K562 (cell line): Measurements from ENCODE around the gene PPT2. TPM values are rescaled to one million over a fixed set of nuclear protein-coding genes. Genes with fewer than 3 reads are reported as not detected.

Source experiments
- ATF2 ChIP-seq: sonication (generic); formaldehyde crosslinking; IDR thresholded peaks from 2 replicates; pipeline ENCODE4 v1.8.1; 2022; ENCODE audit warnings: missing genetic modification reagents
- CBX8 ChIP-seq: fragments of 200-600 bp; sonication (generic); IDR thresholded peaks from 2 replicates; pipeline ENCODE4 v1.6.1; 2012; ENCODE audit warnings: borderline replicate concordance, mixed run types, low read depth, mild to moderate bottlenecking, moderate library complexity, mixed read lengths, low read length, control low read depth, inconsistent platforms; ENCODE audit not compliant: poor library complexity, severe bottlenecking; ENCODE audit errors: extremely low read depth
- CHD1 ChIP-seq: fragments of 200-600 bp; sonication (generic); IDR thresholded peaks from one replicate; pipeline ENCODE4 v1.6.1; 2012; ENCODE audit warnings: mild to moderate bottlenecking, moderate library complexity, low read length, inconsistent platforms
- CTCF ChIP-seq, 3 experiments: IDR thresholded peaks in 2 of 3; conservative IDR thresholded peaks in 1 of 3; 2 replicates each; pipeline ENCODE4 v1.5.1; 2011 to 2012; ENCODE audit warnings: low read length in 3 of 3, mild to moderate bottlenecking in 3 of 3, control low read depth in 2 of 3, improper control_type of control experiment in 1 of 3, inconsistent platforms in 1 of 3, low read depth in 1 of 3, mixed read lengths in 1 of 3, moderate library complexity in 1 of 3; ENCODE audit not compliant: insufficient read depth in 2 of 3
- EHMT2 ChIP-seq: fragments of 450-650 bp; IDR thresholded peaks from 2 replicates; pipeline ENCODE4 v1.6.1; 2018; ENCODE audit warnings: antibody characterized with exemption
- FOXJ3 ChIP-seq: sonication (generic); formaldehyde crosslinking; IDR thresholded peaks from 2 replicates; pipeline ENCODE4 v1.4.0; 2020; ENCODE audit warnings: mild to moderate bottlenecking, missing genetic modification reagents
- GTF2E2 ChIP-seq: fragments of 200-800 bp; sonication (Bioruptor generic); IDR thresholded peaks from 2 replicates; pipeline ENCODE4 v1.6.1; 2016; ENCODE audit warnings: missing genetic modification characterization, missing compliant biosample characterization
- MTA1 ChIP-seq: fragments of 450-650 bp; IDR thresholded peaks from 2 replicates; pipeline ENCODE4 v1.6.1; 2017; ENCODE audit warnings: borderline replicate concordance
- NCOA2 ChIP-seq, 2 experiments: fragments of 450-650 bp; IDR thresholded peaks; 2 replicates each; pipeline ENCODE4 v1.6.1; 2018; ENCODE audit warnings: mild to moderate bottlenecking in 2 of 2, moderate library complexity in 1 of 2; ENCODE audit not compliant: partially characterized antibody in 2 of 2
- NFE2 ChIP-seq: IDR thresholded peaks from 2 replicates; pipeline ENCODE4 v1.6.1; 2014; ENCODE audit warnings: antibody characterized with exemption, low read depth
- NKRF ChIP-seq: fragments of 450-650 bp; IDR thresholded peaks from 2 replicates; pipeline ENCODE4 v1.6.1; 2016; ENCODE audit warnings: borderline replicate concordance
- NR1H2 ChIP-seq: sonication (generic); formaldehyde crosslinking; IDR thresholded peaks from 2 replicates; pipeline ENCODE4 v1.4.0; 2020; ENCODE audit warnings: mild to moderate bottlenecking, missing genetic modification reagents
- RBM14 ChIP-seq: fragments of 200-400 bp; formaldehyde crosslinking; IDR thresholded peaks from 2 replicates; pipeline ENCODE4 v1.6.1; 2018; ENCODE audit warnings: low read depth, mild to moderate bottlenecking, low read length, moderate library complexity, borderline replicate concordance; ENCODE audit not compliant: insufficient read depth
- RBM17 ChIP-seq: fragments of 200-400 bp; formaldehyde crosslinking; IDR thresholded peaks from 2 replicates; pipeline ENCODE4 v1.6.1; 2017; ENCODE audit warnings: low read depth, mild to moderate bottlenecking, low read length, borderline replicate concordance
- RFX5 ChIP-seq: IDR thresholded peaks from 2 replicates; pipeline ENCODE4 v1.6.1; 2011; ENCODE audit warnings: low read depth, mild to moderate bottlenecking, improper control_type of control experiment, low read length
- SAP30 ChIP-seq: fragments of 200-600 bp; sonication (generic); IDR thresholded peaks from 2 replicates; pipeline ENCODE4 v1.6.1; 2012; ENCODE audit warnings: borderline replicate concordance, low read depth, mild to moderate bottlenecking, moderate library complexity, low read length, control low read depth, inconsistent platforms; ENCODE audit not compliant: insufficient read depth, poor library complexity, severe bottlenecking
- ZFP91 ChIP-seq: sonication (generic); formaldehyde crosslinking; IDR thresholded peaks from 2 replicates; pipeline ENCODE4 v1.8.0; 2022; ENCODE audit warnings: mild to moderate bottlenecking, missing genetic modification reagents
- ZNF280B ChIP-seq: fragments of 250-450 bp; sonication (Bioruptor Pico); IDR thresholded peaks from 2 replicates; pipeline ENCODE4 v1.5.1; 2021; ENCODE audit warnings: mild to moderate bottlenecking
- polyA plus RNA-seq, 8 experiments: library from polyadenylated mRNA; depleted of rRNA in 4 of 8; stranded (reverse) in 5 of 8; unstranded in 3 of 8; fragments of >200 nt; fragmentation: Nextera tagmentation in 2 of 8; fragmentation: Illumina TruSeq in 1 of 8; extraction: Ambion mirVana in 2 of 8; extraction: Trizol in 1 of 8; gene quantifications; 2 replicates each; pipeline versions ENCODE4 v1.2.1 to v1.2.3, GENCODE V29; 2011 to 2014; ENCODE audit warnings: inconsistent platforms in 1 of 8, missing spikeins in 1 of 8
- total RNA-seq, 7 experiments: library from RNA; depleted of rRNA in 6 of 7; stranded (reverse); fragments of >200 nt in 6 of 7; fragmentation: Illumina TruSeq in 2 of 7; extraction: Trizol in 2 of 7; gene quantifications; 2 replicates each; pipeline versions ENCODE4 v1.2.1 to v1.2.3, GENCODE V29; 2011 to 2021; ENCODE audit warnings: low replicate concordance in 1 of 7

PPT2 gene
- total and polyA plus RNA-seq, 9 of the 15 experiments (the other 6 are each of a cell fraction or from before 2014, with no cell fraction given) = 27.4 to 98.8 (median 69.9) TPM

- no peak for TF ChIP-seq ZFP91 (CRISPR knock-in tag)
- no peak for TF ChIP-seq CTCF (IDR thresholded peaks at IDR 0.05 in 2 of 3, conservative IDR thresholded peaks at IDR 0.05 in 1 of 3; ENCODE audit: insufficient read depth in 2 of 3, low read depth in 1 of 3, low read length in 3 of 3)
- no peak for TF ChIP-seq MTA1
- peak; percentile 19 for TF ChIP-seq CHD1
- TF ChIP-seq GTF2E2 (tag) = no peak
- no peak for TF ChIP-seq CBX8
- TF ChIP-seq RBM17 = no peak
- no peak for TF ChIP-seq NKRF
- TF ChIP-seq NCOA2 (IDR thresholded peaks at IDR 0.05; ENCODE audit: partially characterized antibody in 2 of 2) = no peak
- no peak for TF ChIP-seq RBM14
- no peak for TF ChIP-seq ATF2
- TF ChIP-seq SAP30 = no peak
- TF ChIP-seq FOXJ3 = no peak
- TF ChIP-seq NFE2 = no peak
- no peak for TF ChIP-seq ZNF280B (CRISPR knock-in tag)
- no peak for TF ChIP-seq NR1H2 (CRISPR knock-in tag)
- peak; percentile 84; the same call in 1 of the 2 replicates for TF ChIP-seq EHMT2
- TF ChIP-seq RFX5 = peak; percentile 65; the same call in 1 of the 2 replicates
Measured at GRCh38 chr6:32177788-32178546, 24.0 kb downstream of the PPT2 start, which contains the start of gene RNF5 (continued).
